Right forelimb (tissue), 1 donor: ENCODE measurements around the gene SPRR2G.
"Not testable (repeated sequence)": the region's sequence is repeated elsewhere in the genome, so short reads cannot be mapped to it uniquely, and the experiment has no call there.

Source experiments
- DNase-seq: peaks from one replicate; pipeline ENCODE4 v3.0.0-alpha.2; 2018

Gene SPRR2G

DNA sequence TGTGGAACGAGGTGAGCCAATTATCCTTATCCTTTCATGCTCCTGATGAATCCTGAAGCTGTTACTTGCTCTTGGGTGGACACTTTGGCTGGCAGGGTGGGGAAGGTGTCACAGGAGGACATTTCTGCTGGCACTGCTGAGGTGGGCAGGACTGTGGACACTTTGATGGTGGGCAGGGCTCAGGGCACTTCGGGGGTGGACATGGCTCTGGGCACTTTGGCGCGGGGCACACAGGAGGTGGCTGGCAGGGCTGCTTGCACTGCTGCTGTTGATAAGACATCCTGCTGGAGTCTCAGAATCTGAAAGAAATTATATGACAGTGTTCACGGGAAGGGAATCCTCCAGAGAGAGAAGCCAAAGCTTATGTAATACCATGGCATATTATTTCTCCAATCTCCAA is 38.2 kb downstream of the SPRR2G start:
- DNase-seq, result not testable (repeated sequence)

DNA sequence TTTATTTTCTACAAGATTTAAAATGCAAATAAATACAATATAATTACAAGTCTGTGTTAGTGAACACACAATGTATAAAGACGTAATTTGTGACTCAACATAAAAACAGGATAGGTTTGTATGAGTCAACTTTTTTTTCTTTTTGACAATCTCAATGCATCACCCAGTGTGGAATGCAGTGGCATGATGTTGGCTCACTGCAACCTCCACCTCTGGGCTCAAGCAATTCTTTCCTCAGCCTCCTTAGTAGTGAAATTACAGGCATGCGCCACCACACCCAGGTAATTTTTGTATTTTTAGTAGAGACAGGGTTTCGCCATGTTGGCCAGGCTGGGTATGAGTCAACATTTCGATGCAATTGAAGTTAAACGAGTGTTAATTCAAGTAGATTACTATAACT is 50.4 kb downstream of the SPRR2G start:
- DNase-seq, result no peak
